ENCODE results near the gene SLC23A1.
"Not testable (repeated sequence)": the region's sequence is repeated elsewhere in the genome, so short reads cannot be mapped to it uniquely, and the experiment has no call there.

SLC23A1 gene

GRCh38 chr5:139368613-139369012 is 14.5 kb downstream of the SLC23A1 start:
- peak; percentile 25 to 44 for DNase-seq

- no peak for DNase-seq
Observed at GRCh38 chr5:139364466-139364865, 18.6 kb downstream of the SLC23A1 start.

GRCh38 chr5:139363937-139364336 is 19.2 kb downstream of the SLC23A1 start:
- DNase-seq, result no peak

- no peak for DNase-seq
Observed at GRCh38 chr5:139361835-139362429, 21.2 kb downstream of the SLC23A1 start.

- DNase-seq, result no peak
Observed at GRCh38 chr5:139360384-139360783, 22.7 kb downstream of the SLC23A1 start.

GRCh38 chr5:139358064-139358463 is 25.0 kb downstream of the SLC23A1 start:
- no peak for DNase-seq

GRCh38 chr5:139355900-139356299 is 27.2 kb downstream of the SLC23A1 start:
- not testable (repeated sequence) for DNase-seq

- DNase-seq, result no peak
Observed at GRCh38 chr5:139354186-139354585, 28.9 kb downstream of the SLC23A1 start.

- DNase-seq, result not testable (repeated sequence)
Observed at GRCh38 chr5:139347863-139348262, 35.2 kb downstream of the SLC23A1 start.

GRCh38 chr5:139345442-139345841 is 37.7 kb downstream of the SLC23A1 start:
- DNase-seq, result not testable (repeated sequence)

- no peak for DNase-seq
Observed at GRCh38 chr5:139344177-139344576, 38.9 kb downstream of the SLC23A1 start.

GRCh38 chr5:139343476-139343875 is 39.6 kb downstream of the SLC23A1 start:
- no peak for DNase-seq

GRCh38 chr5:139342423-139342723 is 40.7 kb downstream of the SLC23A1 start:
- DNase-seq, result no peak

GRCh38 chr5:139341689-139342422 is 41.2 kb downstream of the SLC23A1 start, which contains the start of gene PAIP2:
Gene PAIP2, plus strand, starts transcription at chr5:139341854. Its CDS starts 21,931 bp downstream, at chr5:139363785.
- DNase-seq, result peak; percentile 97 to 98

- peak in 1 of 2 experiments; percentile 46 for DNase-seq
Observed at GRCh38 chr5:139341187-139341688, 41.9 kb downstream of the SLC23A1 start.

GRCh38 chr5:139340051-139340450 is 43.0 kb downstream of the SLC23A1 start:
- DNase-seq, result no peak

- DNase-seq, result no peak
Observed at GRCh38 chr5:139335811-139336210, 47.3 kb downstream of the SLC23A1 start.

All from Kasumi-1 (cell line).